ENCODE measurements around the gene LAT. TPM values are rescaled to one million over a fixed set of nuclear protein-coding genes. Genes with fewer than 3 reads are reported as not detected.
"Not testable (repeated sequence)": the region's sequence is repeated elsewhere in the genome, so short reads cannot be mapped to it uniquely, and the experiment has no call there.

The LAT gene
- total and polyA plus RNA-seq, 2 donors (not counting 3 experiments of a cell fraction or from before 2014, with no cell fraction given), result 4.5 to 5.9 TPM

DNA sequence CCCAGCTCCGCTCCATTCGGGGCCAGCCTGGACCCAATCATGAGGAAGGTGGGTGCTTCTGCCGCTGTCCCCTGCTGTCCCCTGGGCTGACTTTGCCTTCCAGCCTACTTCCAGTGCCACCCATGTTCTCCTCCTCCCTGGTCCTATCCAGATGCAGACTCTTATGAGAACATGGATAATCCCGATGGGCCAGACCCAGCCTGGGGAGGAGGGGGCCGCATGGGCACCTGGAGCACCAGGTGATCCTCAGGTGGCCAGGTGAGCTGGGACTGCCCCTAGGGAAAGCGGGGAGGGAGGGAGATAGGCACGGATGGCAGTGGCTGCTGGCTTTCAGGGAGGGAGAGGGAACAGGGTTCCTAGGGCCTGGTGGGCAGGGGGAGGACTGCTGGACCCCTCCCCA is 46.1 kb upstream of the LAT start:
- TF ChIP-seq JUN (IDR thresholded peaks at IDR 0.05; ENCODE audit: borderline replicate concordance, insufficient read depth, insufficient read length, low read depth) (no peak), GATA2 (IDR thresholded peaks at IDR 0.05; ENCODE audit: insufficient read depth, insufficient read length, low read depth, low read length) (no peak), FOS (IDR thresholded peaks at IDR 0.05; ENCODE audit: borderline replicate concordance, insufficient read depth, low read length) (no peak), POLR2A (IDR thresholded peaks at IDR 0.05; ENCODE audit: low read depth, low read length) (no peak), POLR2AphosphoS5 (IDR thresholded peaks at IDR 0.05; ENCODE audit: insufficient read depth, low read depth, low read length) (no peak), MAX (IDR thresholded peaks at IDR 0.05; ENCODE audit: insufficient read depth, insufficient read length) (no peak), EZH2 (IDR thresholded peaks at IDR 0.05; ENCODE audit: borderline replicate concordance, low read depth, low read length, severe bottlenecking) (no peak), MYC (IDR thresholded peaks at IDR 0.05; ENCODE audit: low read depth, low read length) (no peak), CTCF (IDR thresholded peaks at IDR 0.05; ENCODE audit: extremely low read depth in 1 of 2, insufficient read depth in 1 of 2, low read depth in 1 of 2, low read length in 2 of 2) (no peak)
- Histone ChIP-seq H3K4me3 (replicated peaks in 1 of 3; ENCODE audit: insufficient read depth in 1 of 3, low read depth in 1 of 3, low read length in 3 of 3) (no peak overlapping the region), H3K9ac (replicated peaks; ENCODE audit: extremely low read depth, insufficient read depth, low read length) (no peak overlapping the region), H3K79me2 (ENCODE audit: control insufficient read depth, insufficient read depth, low read length) (no peaks in the 10 kb centered on the region), H3K9me3 (replicated peaks; ENCODE audit: control insufficient read depth, insufficient read depth, low read length) (no peaks in the 10 kb centered on the region), H3K27me3 (ENCODE audit: control insufficient read depth in 2 of 2, insufficient read depth in 2 of 2, low read length in 2 of 2) (no peaks in the 10 kb centered on the region), H3K4me1 (ENCODE audit: control insufficient read depth, extremely low read depth, insufficient read depth, low read length) (no peaks in the 10 kb centered on the region), H2AFZ (ENCODE audit: low read depth, low read length) (no peak overlapping the region), H3K36me3 (ENCODE audit: control insufficient read depth in 2 of 2, extremely low read depth in 1 of 2, insufficient read depth in 2 of 2, low read length in 2 of 2) (no peaks in the 10 kb centered on the region), H3K9me1 (replicated peaks; ENCODE audit: control insufficient read depth, extremely low read depth, insufficient read depth, low read length) (no peaks in the 10 kb centered on the region), H4K20me1 (replicated peaks; ENCODE audit: control insufficient read depth, extremely low read depth, insufficient read depth, low read length) (no peaks in the 10 kb centered on the region), H3K27ac (ENCODE audit: insufficient read depth, low read depth, low read length) (no peak overlapping the region), H3K4me2 (ENCODE audit: insufficient read depth, low read length) (no peak overlapping the region)
- dilution Hi-C loops (cut with MboI; ENCODE audit: extremely low pct_ligation_motif_present, low sequenced_read_pairs), result no loop called here
- intact Hi-C loops (cut with micrococcal nuclease), result no loop called here
- no peak for DNase-seq (ENCODE audit: low read depth, low spot score)
- ChIA-PET POLR2A (no interaction called here), CTCF (interaction anchor here (1.1 kb wide), 1 partner anchor 12 kb away, joined by 3 read pairs; the partner anchor contains the start of gene NFATC2IP)
- FAIRE-seq, result no peak
- no TSS peak for BruUV-seq (replicated peaks)

GRCh38 chr16:28939825-28940224 is 45.0 kb upstream of the LAT start:
- POLR2A ChIA-PET, result interaction anchor here (0.7 kb wide), 1 partner anchor 29 kb away, joined by 3 read pairs; no protein-coding TSS in a partner anchor

More at GRCh38 chr16:28939825-28940224, 45.0 kb upstream of the LAT start:
- dilution Hi-C loops (cut with MboI; ENCODE audit: extremely low pct_ligation_motif_present, low sequenced_read_pairs); FAIRE-seq; H3K4me2 ChIP-seq (ENCODE audit: insufficient read depth, low read length); intact Hi-C loops (cut with micrococcal nuclease); H3K4me3 ChIP-seq (replicated peaks in 1 of 3; ENCODE audit: insufficient read depth in 1 of 3, low read depth in 1 of 3, low read length in 3 of 3); H3K9me1 ChIP-seq (replicated peaks; ENCODE audit: control insufficient read depth, extremely low read depth, insufficient read depth, low read length); DNase-seq (ENCODE audit: low read depth, low spot score); H3K9me3 ChIP-seq (replicated peaks; ENCODE audit: control insufficient read depth, insufficient read depth, low read length); H3K4me1 ChIP-seq (ENCODE audit: control insufficient read depth, extremely low read depth, insufficient read depth, low read length); H4K20me1 ChIP-seq (replicated peaks; ENCODE audit: control insufficient read depth, extremely low read depth, insufficient read depth, low read length); H3K27ac ChIP-seq (ENCODE audit: insufficient read depth, low read depth, low read length); H3K36me3 ChIP-seq (ENCODE audit: control insufficient read depth in 2 of 2, extremely low read depth in 1 of 2, insufficient read depth in 2 of 2, low read length in 2 of 2); H2AFZ ChIP-seq (ENCODE audit: low read depth, low read length); H3K9ac ChIP-seq (replicated peaks; ENCODE audit: extremely low read depth, insufficient read depth, low read length); CTCF ChIA-PET; BruUV-seq (replicated peaks); H3K27me3 ChIP-seq (ENCODE audit: control insufficient read depth in 2 of 2, insufficient read depth in 2 of 2, low read length in 2 of 2); H3K79me2 ChIP-seq (ENCODE audit: control insufficient read depth, insufficient read depth, low read length): not testable (repeated sequence)
